ENCODE data around the gene NHSL1. TPM values are rescaled to one million over a fixed set of nuclear protein-coding genes. Genes with fewer than 3 reads are reported as not detected.

The NHSL1 gene
- total and polyA plus RNA-seq, 8 donors: 37.8 to 90.2 (median 76.8) TPM

DNA sequence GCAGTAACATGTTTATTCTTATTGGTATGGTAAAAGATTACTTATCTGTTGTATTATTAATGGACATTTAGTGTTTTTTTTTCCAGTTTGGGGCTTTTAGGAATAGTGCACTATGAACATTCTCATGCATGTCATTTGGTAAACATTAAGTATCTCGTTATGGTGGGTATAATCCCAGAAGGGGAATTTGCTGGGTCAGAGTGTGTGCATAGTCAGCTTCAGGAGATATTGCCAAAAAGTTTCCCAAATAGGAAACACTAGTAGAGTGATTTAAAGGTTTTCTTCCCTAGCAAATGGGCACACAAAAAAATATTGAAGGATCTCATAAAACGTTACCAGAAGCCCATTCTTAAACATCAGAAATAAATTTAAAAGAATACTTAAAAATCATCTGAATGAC lies 25.2 kb upstream of the NHSL1 start:
- Histone ChIP-seq H3K4me3 (no peak overlapping the region), H3K9me3 (no peaks in the 10 kb centered on the region), H3K4me1 (peaks cover 0 to 22% of the 10 kb centered on the region in 2 donors), H3K36me3 (no peaks in the 10 kb centered on the region), H3K27me3 (no peaks in the 10 kb centered on the region), H3K27ac (no peak overlapping the region)
- intact Hi-C loops (cut with DNase I): no loop called here
- DNase-seq (no peak), ATAC-seq (no peak)
- TF ChIP-seq, protein P1, sequence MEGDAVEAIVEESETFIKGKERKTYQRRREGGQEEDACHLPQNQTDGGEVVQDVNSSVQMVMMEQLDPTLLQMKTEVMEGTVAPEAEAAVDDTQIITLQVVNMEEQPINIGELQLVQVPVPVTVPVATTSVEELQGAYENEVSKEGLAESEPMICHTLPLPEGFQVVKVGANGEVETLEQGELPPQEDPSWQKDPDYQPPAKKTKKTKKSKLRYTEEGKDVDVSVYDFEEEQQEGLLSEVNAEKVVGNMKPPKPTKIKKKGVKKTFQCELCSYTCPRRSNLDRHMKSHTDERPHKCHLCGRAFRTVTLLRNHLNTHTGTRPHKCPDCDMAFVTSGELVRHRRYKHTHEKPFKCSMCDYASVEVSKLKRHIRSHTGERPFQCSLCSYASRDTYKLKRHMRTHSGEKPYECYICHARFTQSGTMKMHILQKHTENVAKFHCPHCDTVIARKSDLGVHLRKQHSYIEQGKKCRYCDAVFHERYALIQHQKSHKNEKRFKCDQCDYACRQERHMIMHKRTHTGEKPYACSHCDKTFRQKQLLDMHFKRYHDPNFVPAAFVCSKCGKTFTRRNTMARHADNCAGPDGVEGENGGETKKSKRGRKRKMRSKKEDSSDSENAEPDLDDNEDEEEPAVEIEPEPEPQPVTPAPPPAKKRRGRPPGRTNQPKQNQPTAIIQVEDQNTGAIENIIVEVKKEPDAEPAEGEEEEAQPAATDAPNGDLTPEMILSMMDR (IDR thresholded peaks at IDR 0.05): no peak

DNA sequence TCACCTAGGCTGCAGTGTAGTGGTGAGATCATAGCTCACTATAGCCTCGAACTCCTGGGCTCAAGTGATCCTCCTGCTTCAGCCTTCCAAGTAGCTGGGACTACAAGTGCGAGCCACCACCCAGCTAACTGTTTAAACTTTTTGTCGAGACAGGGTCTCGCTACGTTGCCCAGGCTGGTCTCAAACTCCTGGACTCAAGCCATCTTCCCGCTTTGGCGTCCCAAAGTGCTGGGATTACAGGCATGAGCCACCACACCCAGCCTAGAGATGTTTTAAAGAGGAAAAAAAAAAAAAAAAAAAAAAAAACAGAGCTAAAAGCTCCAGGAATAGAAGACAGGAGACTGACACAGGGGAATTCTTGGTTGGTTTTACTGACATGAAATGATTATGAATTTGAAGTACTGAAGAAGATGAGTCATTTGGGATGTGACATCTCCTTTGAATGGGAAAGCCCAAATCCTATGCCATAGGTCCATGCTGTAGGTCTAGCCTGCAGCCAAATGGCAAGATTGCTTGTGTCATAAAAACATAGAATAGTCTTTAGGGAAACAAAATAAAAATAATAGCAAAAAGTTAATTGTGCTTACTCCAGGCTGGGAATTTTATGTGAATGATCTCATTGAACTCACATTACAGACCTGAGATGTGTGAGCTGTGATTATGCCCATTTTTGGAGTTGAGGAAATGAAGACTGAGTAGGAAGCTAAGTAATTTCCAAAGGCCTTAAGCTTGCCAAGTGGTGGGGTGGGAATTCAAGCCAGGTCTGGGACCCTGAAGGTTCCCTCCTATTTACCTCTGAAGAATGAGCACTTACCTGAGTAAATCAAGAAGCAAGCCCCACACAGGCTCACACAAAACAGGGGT lies 24.3 kb upstream of the NHSL1 start:
- Histone ChIP-seq H3K27me3 (no peaks in the 10 kb centered on the region), H3K4me3 (no peak overlapping the region), H3K4me1 (peaks cover 0 to 22% of the 10 kb centered on the region in 2 donors), H3K9me3 (no peaks in the 10 kb centered on the region), H3K27ac (no peak overlapping the region), H3K36me3 (no peaks in the 10 kb centered on the region)
- ATAC-seq: no peak
- intact Hi-C loops (cut with DNase I): no loop called here
- TF ChIP-seq, protein P1 (IDR thresholded peaks at IDR 0.05): no peak
- no peak for DNase-seq

DNA sequence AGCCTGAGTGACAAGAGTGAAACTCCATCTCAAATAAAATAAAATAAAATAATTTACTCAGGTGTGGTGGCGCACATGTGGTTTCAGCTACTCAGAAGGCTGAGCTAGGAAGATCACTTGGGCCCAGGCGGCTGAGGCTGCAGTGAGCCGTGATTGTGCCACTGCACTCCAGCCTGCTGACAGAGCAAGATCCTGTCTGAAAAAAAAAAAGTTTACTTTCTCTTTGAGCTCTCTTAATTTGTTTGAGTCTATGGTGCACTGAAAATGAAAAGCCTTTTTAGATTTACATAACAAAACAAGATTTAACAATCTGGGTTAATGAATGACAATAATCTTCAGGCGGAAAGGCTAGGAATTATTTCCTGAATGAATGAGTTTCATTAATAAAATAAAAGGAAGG lies 23.3 kb upstream of the NHSL1 start:
- TF ChIP-seq, protein P1 (IDR thresholded peaks at IDR 0.05): no peak
- H3K36me3 ChIP-seq: no peaks in the 10 kb centered on the region
- H3K27ac ChIP-seq: no peak overlapping the region
- peak; percentile 27 for ATAC-seq
- no peaks in the 10 kb centered on the region for H3K27me3 ChIP-seq
- H3K9me3 ChIP-seq: no peaks in the 10 kb centered on the region
- peaks cover 0 to 22% of the 10 kb centered on the region in 2 donors for H3K4me1 ChIP-seq
- DNase-seq: no peak
- intact Hi-C loops (cut with DNase I): no loop called here
- no peak overlapping the region for H3K4me3 ChIP-seq

DNA sequence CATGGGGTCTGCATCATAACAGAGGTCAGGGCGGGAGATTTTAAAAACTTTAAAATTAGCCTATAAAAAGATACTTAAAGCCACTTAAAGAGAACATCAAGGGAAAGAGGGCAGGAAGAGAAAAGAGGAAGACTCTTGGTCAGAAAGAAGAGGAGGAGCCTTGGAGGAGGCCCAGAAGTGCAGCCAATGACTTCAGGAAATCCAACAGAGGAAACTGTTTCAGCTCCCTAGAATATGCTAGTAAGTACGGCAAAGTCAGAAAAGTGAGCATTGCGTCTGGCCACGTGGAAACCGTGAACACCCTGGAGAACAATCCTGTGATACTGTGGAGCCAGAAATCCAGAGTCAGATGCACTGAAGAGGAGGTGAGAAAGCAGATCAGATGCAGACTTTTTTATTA lies 22.5 kb upstream of the NHSL1 start:
- TF ChIP-seq, protein P1 (IDR thresholded peaks at IDR 0.05): no peak
- Histone ChIP-seq H3K27me3 (no peaks in the 10 kb centered on the region), H3K9me3 (no peaks in the 10 kb centered on the region), H3K36me3 (no peaks in the 10 kb centered on the region), H3K4me3 (no peak overlapping the region), H3K4me1 (peaks cover 0 to 22% of the 10 kb centered on the region in 2 donors), H3K27ac (no peak overlapping the region)
- no peak for DNase-seq
- intact Hi-C loops (cut with DNase I): no loop called here
- peak; percentile 30 for ATAC-seq

DNA sequence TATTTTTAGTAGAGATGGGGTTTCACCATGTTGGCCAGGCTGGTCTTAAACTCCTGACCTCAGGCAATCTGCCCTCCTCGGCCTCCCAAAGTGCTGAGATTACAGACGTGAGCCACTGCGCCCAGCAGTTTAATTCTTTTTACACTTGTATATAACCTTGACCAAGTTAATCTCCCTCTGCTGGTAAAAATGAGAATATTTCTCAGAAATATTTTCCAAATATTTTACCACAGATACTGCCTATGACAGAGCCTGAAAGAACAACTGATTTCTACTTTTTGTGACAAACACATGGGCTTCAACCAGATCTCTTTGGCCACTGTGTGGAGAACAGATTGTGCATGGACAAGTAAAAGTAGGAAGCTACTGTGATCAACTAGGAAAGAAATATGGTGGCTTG lies 21.2 kb upstream of the NHSL1 start:
- Histone ChIP-seq H3K27me3 (no peaks in the 10 kb centered on the region), H3K4me3 (no peak overlapping the region), H3K36me3 (no peaks in the 10 kb centered on the region), H3K9me3 (no peaks in the 10 kb centered on the region), H3K4me1 (peaks cover 0 to 19% of the 10 kb centered on the region in 2 donors), H3K27ac (no peak overlapping the region)
- intact Hi-C loops (cut with DNase I): no loop called here
- no peak for DNase-seq
- TF ChIP-seq, protein P1 (IDR thresholded peaks at IDR 0.05): peak; percentile 9 to 28
- peak; percentile 16 for ATAC-seq
